GM12873 (cell line): ENCODE measurements around the gene LGI2.

ENCODE experiments used
- CTCF ChIP-seq: IDR thresholded peaks from 2 replicates; pipeline ENCODE4 v1.5.1; 2012; ENCODE audit warnings: low read depth, mild to moderate bottlenecking, moderate library complexity, low read length, control low read depth; ENCODE audit not compliant: insufficient read depth; ENCODE audit errors: missing control alignments

LGI2 gene, protein sequence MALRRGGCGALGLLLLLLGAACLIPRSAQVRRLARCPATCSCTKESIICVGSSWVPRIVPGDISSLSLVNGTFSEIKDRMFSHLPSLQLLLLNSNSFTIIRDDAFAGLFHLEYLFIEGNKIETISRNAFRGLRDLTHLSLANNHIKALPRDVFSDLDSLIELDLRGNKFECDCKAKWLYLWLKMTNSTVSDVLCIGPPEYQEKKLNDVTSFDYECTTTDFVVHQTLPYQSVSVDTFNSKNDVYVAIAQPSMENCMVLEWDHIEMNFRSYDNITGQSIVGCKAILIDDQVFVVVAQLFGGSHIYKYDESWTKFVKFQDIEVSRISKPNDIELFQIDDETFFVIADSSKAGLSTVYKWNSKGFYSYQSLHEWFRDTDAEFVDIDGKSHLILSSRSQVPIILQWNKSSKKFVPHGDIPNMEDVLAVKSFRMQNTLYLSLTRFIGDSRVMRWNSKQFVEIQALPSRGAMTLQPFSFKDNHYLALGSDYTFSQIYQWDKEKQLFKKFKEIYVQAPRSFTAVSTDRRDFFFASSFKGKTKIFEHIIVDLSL

DNA sequence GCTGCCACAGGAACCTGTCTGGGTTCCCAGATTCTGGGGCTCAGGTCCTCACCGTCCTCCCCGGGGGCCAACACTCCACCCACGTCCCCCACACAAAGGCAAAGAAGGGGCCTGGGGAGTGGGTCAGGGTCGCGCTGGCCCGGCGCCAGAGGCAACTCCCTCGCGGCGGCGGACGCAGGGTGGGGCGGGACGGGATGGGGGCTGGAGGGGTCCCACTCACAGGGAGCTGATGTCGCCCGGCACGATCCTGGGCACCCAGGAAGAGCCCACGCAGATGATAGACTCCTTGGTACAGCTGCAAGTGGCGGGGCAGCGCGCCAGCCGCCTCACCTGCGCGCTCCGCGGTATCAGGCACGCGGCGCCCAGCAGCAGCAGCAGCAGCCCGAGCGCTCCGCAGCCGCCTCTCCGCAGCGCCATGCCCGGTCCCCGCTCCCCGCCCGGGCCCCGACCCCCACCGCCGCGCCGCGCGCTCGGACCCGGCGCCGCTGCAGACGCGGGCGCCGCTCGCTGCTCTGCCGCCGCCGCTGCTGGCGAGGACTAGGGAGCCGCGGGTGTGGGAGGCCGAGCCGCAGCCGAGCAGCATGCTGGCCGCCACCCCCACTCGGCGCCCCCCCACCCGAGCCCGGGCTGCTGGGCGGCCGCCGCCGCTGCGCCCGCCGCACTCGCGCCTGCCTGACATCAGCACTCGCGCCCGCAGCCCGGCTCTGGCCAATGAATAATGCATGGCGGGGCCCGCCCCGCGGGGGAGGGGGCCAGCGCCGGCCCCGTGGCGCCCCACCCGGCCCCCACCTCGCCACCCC, at the start of gene LGI2:
TSS of gene LGI2 (minus strand) at position 670 of the 800 bp plus-strand sequence. CDS start at position 417, 253 bp downstream.
- no peak for TF ChIP-seq CTCF

GRCh38 chr4:25078523-25078922, 47.8 kb upstream of the LGI2 start:
- no peak for TF ChIP-seq CTCF

GRCh38 chr4:25076625-25077398, 46.1 kb upstream of the LGI2 start:
- TF ChIP-seq CTCF, result no peak

- no peak for TF ChIP-seq CTCF
Measured at GRCh38 chr4:25075851-25076250, 45.1 kb upstream of the LGI2 start.

- no peak for TF ChIP-seq CTCF
Measured at GRCh38 chr4:25075129-25075528, 44.4 kb upstream of the LGI2 start.

GRCh38 chr4:25070545-25070944, 39.8 kb upstream of the LGI2 start:
- TF ChIP-seq CTCF, result no peak

- no peak for TF ChIP-seq CTCF
Measured at GRCh38 chr4:25069014-25069413, 38.3 kb upstream of the LGI2 start.
